OCI-LY1 (cell line): ENCODE data around the gene PTPRE.

Experiments
- EZH2 ChIP-seq: fragments of 200-600 bp; sonication (generic), shearing (Covaris generic); IDR thresholded peaks from 2 replicates; pipeline ENCODE4 v1.8.0; 2017; ENCODE audit warnings: borderline replicate concordance, mixed run types, mild to moderate bottlenecking, antibody characterized with exemption, low read length, moderate library complexity, mixed read lengths
- TF ChIP-seq, protein P1 (sequence below): fragments of 200-600 bp; sonication (generic), shearing (Covaris generic); IDR thresholded peaks from 2 replicates; pipeline ENCODE4 v1.5.1; 2017; ENCODE audit warnings: mild to moderate bottlenecking, antibody characterized with exemption, low read length, moderate library complexity, mixed read lengths

DNA sequence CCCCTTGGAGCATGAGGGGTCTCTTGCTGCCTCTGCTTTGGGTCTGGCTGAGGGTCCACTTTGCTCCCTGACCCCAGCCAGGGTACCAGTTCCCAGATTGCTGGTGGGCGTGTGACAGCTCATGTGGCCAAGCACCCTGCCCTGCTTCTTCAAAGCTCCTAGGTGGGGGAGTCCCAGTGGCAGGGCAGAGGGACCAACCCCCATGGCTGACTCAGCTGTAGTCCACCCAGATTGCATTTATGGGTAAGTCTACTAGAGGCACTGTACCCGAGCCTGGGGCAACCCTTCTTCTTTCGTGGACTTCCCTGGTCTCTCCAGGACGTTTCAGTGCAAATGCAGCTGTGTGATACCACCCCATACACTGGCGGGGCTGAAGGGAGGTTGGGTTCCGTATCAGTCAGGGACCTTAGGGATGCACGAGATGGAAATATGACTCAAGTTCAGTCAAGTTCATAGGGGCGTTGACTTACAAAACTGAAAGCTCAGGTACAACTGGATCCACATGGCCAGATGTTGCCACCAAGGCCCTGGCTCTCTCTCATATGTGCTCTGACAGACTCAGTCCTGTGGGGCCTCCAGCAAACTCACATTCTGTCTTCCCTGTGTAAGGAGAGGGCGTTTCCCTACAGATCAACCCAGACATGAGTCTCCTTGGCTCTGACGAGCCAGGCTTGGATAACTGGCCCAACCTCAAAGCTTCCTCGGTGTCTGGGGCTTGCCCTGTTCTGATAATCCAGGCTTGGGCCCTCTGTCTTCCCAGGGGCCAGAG, 13.6 kb downstream of the PTPRE start:
- TF ChIP-seq EZH2, result no peak
- TF ChIP-seq, protein P1, sequence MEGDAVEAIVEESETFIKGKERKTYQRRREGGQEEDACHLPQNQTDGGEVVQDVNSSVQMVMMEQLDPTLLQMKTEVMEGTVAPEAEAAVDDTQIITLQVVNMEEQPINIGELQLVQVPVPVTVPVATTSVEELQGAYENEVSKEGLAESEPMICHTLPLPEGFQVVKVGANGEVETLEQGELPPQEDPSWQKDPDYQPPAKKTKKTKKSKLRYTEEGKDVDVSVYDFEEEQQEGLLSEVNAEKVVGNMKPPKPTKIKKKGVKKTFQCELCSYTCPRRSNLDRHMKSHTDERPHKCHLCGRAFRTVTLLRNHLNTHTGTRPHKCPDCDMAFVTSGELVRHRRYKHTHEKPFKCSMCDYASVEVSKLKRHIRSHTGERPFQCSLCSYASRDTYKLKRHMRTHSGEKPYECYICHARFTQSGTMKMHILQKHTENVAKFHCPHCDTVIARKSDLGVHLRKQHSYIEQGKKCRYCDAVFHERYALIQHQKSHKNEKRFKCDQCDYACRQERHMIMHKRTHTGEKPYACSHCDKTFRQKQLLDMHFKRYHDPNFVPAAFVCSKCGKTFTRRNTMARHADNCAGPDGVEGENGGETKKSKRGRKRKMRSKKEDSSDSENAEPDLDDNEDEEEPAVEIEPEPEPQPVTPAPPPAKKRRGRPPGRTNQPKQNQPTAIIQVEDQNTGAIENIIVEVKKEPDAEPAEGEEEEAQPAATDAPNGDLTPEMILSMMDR, result no peak
